NCI-H1436 (cell line): ENCODE data around the gene NEB.

Source experiments
- DNase-seq: peaks from one replicate; lab custom pipeline; 2025; lab: John Stamatoyannopoulos, UW

The NEB gene

DNA sequence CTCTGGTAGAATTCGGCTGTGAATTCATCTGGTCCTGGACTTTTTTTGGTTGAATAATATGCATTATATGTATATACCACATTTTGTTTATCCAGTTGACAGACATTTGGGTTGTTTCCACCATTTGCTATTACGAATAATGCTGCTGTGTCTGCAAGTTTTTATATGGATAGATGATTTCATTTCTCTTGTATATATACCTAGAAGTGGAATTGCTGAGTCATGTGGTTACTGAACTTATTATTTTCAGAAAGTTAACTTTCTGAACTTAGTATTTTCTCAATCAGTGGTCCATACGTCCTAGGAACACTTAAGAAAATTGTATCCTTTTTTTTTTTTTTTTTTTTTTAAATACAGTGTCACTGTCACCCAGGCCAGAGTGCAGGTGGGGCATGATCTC lies 261.3 kb downstream of the NEB start:
- DNase-seq, result no peak

GRCh38 chr2:151470556-151470955 lies 263.7 kb downstream of the NEB start:
- DNase-seq, result no peak

GRCh38 chr2:151465771-151466170 lies 268.5 kb downstream of the NEB start:
- no peak for DNase-seq

- DNase-seq, result no peak
Observed at GRCh38 chr2:151459358-151459757, 274.9 kb downstream of the NEB start.

GRCh38 chr2:151439127-151439526 lies 295.1 kb downstream of the NEB start:
- DNase-seq, result no peak

GRCh38 chr2:151438506-151438905 lies 295.8 kb downstream of the NEB start:
- DNase-seq, result no peak

DNA sequence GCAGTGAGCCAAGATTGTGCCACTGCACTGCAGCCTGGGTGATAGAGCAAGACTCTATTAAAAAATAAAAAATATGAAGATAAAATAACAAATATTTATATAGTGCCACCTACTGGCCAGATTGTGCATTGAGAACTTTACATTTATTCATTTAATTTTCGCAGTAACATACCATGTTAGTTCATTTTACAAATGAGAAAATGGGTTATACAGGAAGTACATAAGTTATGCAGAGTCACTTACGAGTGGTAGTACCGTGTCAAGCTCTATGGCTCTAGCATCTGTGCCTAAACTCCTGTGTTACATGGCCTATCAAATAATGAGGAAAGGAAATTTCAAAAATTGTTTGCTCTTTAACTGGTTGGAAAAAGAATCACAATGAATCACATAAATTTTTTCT lies 296.6 kb downstream of the NEB start:
- DNase-seq, result no peak
